Fibroblast of lung (primary cell): ENCODE data around the gene ATP2B1.

Source experiments
- EZH2 ChIP-seq: IDR thresholded peaks from 2 replicates; pipeline ENCODE4 v1.5.1; 2012; ENCODE audit warnings: low read length, control low read depth, mild to moderate bottlenecking; ENCODE audit errors: missing control alignments
- TF ChIP-seq, protein P1 (sequence below), 2 donors: IDR thresholded peaks in 1 of 2; conservative IDR thresholded peaks in 1 of 2; 1 replicate in 1 of 2; 2 replicates in 1 of 2; pipeline ENCODE4 v1.5.1; 2011 to 2012; ENCODE audit warnings: low read length in 2 of 2, control low read depth in 1 of 2, inconsistent platforms in 1 of 2, low read depth in 1 of 2, mild to moderate bottlenecking in 1 of 2

DNA sequence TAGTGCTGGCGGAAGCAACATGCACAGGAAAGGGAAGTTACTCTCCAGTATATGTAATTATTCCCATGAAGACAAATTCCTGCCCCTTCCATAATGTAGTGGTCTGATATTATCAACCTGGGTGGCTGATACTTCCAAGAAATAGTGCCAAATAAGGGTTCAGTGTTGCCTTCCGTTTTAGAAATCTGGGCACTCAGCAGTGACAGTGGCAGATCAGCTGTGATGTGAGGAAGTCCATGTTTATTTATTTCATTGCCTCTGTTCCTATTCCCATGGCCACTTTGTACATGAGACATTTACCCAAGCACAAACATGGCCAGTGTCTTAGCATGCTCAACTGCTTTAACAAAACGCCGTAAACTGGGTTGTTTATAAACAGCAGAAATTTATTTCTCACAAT, 162.5 kb downstream of the ATP2B1 start:
- TF ChIP-seq, protein P1, sequence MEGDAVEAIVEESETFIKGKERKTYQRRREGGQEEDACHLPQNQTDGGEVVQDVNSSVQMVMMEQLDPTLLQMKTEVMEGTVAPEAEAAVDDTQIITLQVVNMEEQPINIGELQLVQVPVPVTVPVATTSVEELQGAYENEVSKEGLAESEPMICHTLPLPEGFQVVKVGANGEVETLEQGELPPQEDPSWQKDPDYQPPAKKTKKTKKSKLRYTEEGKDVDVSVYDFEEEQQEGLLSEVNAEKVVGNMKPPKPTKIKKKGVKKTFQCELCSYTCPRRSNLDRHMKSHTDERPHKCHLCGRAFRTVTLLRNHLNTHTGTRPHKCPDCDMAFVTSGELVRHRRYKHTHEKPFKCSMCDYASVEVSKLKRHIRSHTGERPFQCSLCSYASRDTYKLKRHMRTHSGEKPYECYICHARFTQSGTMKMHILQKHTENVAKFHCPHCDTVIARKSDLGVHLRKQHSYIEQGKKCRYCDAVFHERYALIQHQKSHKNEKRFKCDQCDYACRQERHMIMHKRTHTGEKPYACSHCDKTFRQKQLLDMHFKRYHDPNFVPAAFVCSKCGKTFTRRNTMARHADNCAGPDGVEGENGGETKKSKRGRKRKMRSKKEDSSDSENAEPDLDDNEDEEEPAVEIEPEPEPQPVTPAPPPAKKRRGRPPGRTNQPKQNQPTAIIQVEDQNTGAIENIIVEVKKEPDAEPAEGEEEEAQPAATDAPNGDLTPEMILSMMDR (conservative IDR thresholded peaks at IDR 0.05 in 1 of 2, IDR thresholded peaks at IDR 0.05 in 1 of 2; ENCODE audit: low read depth in 1 of 2, low read length in 2 of 2) = no peak
- no peak for TF ChIP-seq EZH2
